HepG2 (cell line): ENCODE measurements around the gene CHMP1A. TPM values are rescaled to one million over a fixed set of nuclear protein-coding genes. Genes with fewer than 3 reads are reported as not detected.

ENCODE experiments used
- BRCA1 ChIP-seq: sonication (generic); formaldehyde crosslinking; IDR thresholded peaks from 2 replicates; pipeline ENCODE4 v1.4.0; 2020; ENCODE audit warnings: missing genetic modification reagents
- ELF3 ChIP-seq: IDR thresholded peaks from 2 replicates; pipeline ENCODE4 v1.6.1; 2016; ENCODE audit warnings: missing genetic modification reagents, missing compliant biosample characterization
- HOXA7 ChIP-seq: sonication (generic); formaldehyde crosslinking; IDR thresholded peaks from 2 replicates; pipeline ENCODE4 v1.8.1; 2022; ENCODE audit warnings: mild to moderate bottlenecking, missing genetic modification reagents, moderate library complexity
- KLF11 ChIP-seq: IDR thresholded peaks from 2 replicates; pipeline ENCODE4 v1.6.1; 2016; ENCODE audit warnings: missing compliant biosample characterization
- KMT2A ChIP-seq: sonication (generic); formaldehyde crosslinking; IDR thresholded peaks from 2 replicates; pipeline ENCODE4 v1.4.0; 2020; ENCODE audit warnings: missing genetic modification reagents
- MIER3 ChIP-seq: IDR thresholded peaks from 2 replicates; pipeline ENCODE4 v1.6.1; 2016; ENCODE audit warnings: missing compliant biosample characterization, borderline replicate concordance
- PITX1 ChIP-seq: sonication (generic); formaldehyde crosslinking; IDR thresholded peaks from 2 replicates; pipeline ENCODE4 v1.5.1; 2020; ENCODE audit warnings: mild to moderate bottlenecking, missing genetic modification reagents
- RBM22 ChIP-seq: fragments of 200-400 bp; formaldehyde crosslinking; optimal IDR thresholded peaks from 2 replicates; pipeline ENCODE3; 2017; ENCODE audit warnings: mild to moderate bottlenecking, low read length, moderate library complexity
- RELA ChIP-seq: sonication (generic); formaldehyde crosslinking; IDR thresholded peaks from 2 replicates; pipeline ENCODE4 v1.4.0; 2020; ENCODE audit warnings: missing genetic modification reagents
- RFX5 ChIP-seq: IDR thresholded peaks from 2 replicates; pipeline ENCODE4 v1.6.1; 2011; ENCODE audit warnings: low read depth, low read length, improper control_type of control experiment
- RORA ChIP-seq: sonication (generic); formaldehyde crosslinking; IDR thresholded peaks from 2 replicates; pipeline ENCODE4 v1.5.0; 2020; ENCODE audit warnings: mild to moderate bottlenecking, missing genetic modification reagents, moderate library complexity
- SP4 ChIP-seq: sonication (generic); formaldehyde crosslinking; IDR thresholded peaks from 2 replicates; pipeline ENCODE4 v1.8.1; 2023; ENCODE audit warnings: mild to moderate bottlenecking, missing genetic modification reagents
- TOPORS ChIP-seq: sonication (generic); formaldehyde crosslinking; IDR thresholded peaks from 2 replicates; pipeline ENCODE4 v1.8.0; 2023; ENCODE audit warnings: mild to moderate bottlenecking, missing genetic modification reagents
- YY1 ChIP-seq: IDR thresholded peaks from 2 replicates; pipeline ENCODE4 v1.6.1; 2011; ENCODE audit warnings: low read length, low read depth, moderate library complexity, mild to moderate bottlenecking; ENCODE audit not compliant: insufficient read depth, insufficient replicate concordance
- ZBTB8A ChIP-seq: sonication (generic); formaldehyde crosslinking; IDR thresholded peaks from 2 replicates; pipeline ENCODE4 v1.4.0; 2020; ENCODE audit warnings: mild to moderate bottlenecking, low read depth, missing genetic modification reagents, borderline replicate concordance
- ZFY ChIP-seq: sonication (generic); formaldehyde crosslinking; IDR thresholded peaks from 2 replicates; pipeline ENCODE4 v1.4.0; 2020; ENCODE audit warnings: missing genetic modification reagents
- ZNF205 ChIP-seq: IDR thresholded peaks from 2 replicates; pipeline ENCODE4 v1.6.1; 2018; ENCODE audit warnings: missing biosample characterization, missing genetic modification reagents
- ZNF225 ChIP-seq: sonication (generic); formaldehyde crosslinking; IDR thresholded peaks from 2 replicates; pipeline ENCODE4 v1.4.0; 2020; ENCODE audit warnings: mild to moderate bottlenecking, missing genetic modification reagents
- ZNF567 ChIP-seq: sonication (generic); formaldehyde crosslinking; IDR thresholded peaks from 2 replicates; pipeline ENCODE4 v1.8.1; 2023; ENCODE audit warnings: mild to moderate bottlenecking, missing genetic modification reagents, borderline replicate concordance
- ZNF839 ChIP-seq: sonication (generic); formaldehyde crosslinking; IDR thresholded peaks from 2 replicates; pipeline ENCODE4 v1.4.0; 2020; ENCODE audit warnings: missing genetic modification reagents, mild to moderate bottlenecking, borderline replicate concordance
- ZSCAN20 ChIP-seq: sonication (generic); formaldehyde crosslinking; IDR thresholded peaks from 2 replicates; pipeline ENCODE4 v1.4.0; 2020; ENCODE audit warnings: missing genetic modification reagents, mild to moderate bottlenecking, borderline replicate concordance
- polyA plus RNA-seq, 8 experiments: library from polyadenylated mRNA; depleted of rRNA in 3 of 8; stranded (reverse) in 7 of 8; unstranded in 1 of 8; fragments of >200 nt; fragmentation: Illumina TruSeq in 4 of 8; extraction: Trizol in 4 of 8; gene quantifications; 2 replicates each; pipeline versions ENCODE4 v1.2.1 to v1.2.3, GENCODE V29; 2011 to 2016; ENCODE audit warnings: low read depth in 4 of 8, missing spikeins in 1 of 8, mixed read lengths in 1 of 8; ENCODE audit not compliant: insufficient read depth in 1 of 8
- total RNA-seq, 5 experiments: library from RNA; depleted of rRNA; stranded (reverse); fragments of >200 nt; fragmentation: Illumina TruSeq; extraction: Trizol; gene quantifications; 2 replicates each; pipeline ENCODE4 v1.2.3, GENCODE V29; 2016; ENCODE audit warnings: low read depth in 1 of 5
- TF ChIP-seq, protein P1 (sequence below): sonication (generic); formaldehyde crosslinking; IDR thresholded peaks from 2 replicates; pipeline ENCODE4 v1.5.1; 2020; ENCODE audit warnings: mild to moderate bottlenecking, moderate library complexity, missing genetic modification reagents
- TF ChIP-seq, protein P2 (sequence below): sonication (generic); formaldehyde crosslinking; IDR thresholded peaks from 2 replicates; pipeline ENCODE4 v1.4.0; 2020; ENCODE audit warnings: missing genetic modification reagents
- TF ChIP-seq, protein P3 (sequence below): sonication (generic); formaldehyde crosslinking; IDR thresholded peaks from 2 replicates; pipeline ENCODE4 v1.4.0; 2020; ENCODE audit warnings: missing genetic modification reagents

The CHMP1A gene
- total and polyA plus RNA-seq, 2 of the 13 experiments (the other 11 are each of a cell fraction or from before 2014, with no cell fraction given): 69.4 to 73.3 TPM

DNA sequence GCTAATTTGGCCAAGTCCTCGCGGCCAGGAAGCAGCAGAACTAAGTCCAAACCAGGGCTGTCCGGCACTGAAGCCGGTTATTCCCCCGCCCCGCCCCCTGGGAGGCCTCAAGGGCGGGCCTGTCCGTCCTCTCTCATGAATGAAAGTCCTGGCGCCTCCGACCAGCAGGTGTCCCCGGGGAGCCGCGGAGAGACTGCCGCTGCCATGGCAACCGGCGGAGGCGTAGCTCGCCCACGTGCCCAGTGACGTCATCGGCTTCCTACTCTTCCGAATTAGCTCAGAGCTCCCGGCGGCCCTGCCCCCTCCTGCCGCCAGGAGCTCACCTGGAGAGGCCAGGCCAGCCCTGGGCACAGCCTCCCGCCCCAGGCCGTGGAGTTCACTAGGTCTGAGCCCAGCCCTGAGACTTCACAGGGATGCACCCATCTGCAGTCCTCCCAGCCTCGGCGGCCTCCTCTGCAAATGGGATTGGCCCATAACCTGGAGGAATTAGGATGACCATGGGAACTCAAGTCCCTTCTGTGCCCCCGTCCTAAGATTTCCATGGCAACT lies 42.7 kb upstream of the CHMP1A start (continued):
- TF ChIP-seq, protein P1, sequence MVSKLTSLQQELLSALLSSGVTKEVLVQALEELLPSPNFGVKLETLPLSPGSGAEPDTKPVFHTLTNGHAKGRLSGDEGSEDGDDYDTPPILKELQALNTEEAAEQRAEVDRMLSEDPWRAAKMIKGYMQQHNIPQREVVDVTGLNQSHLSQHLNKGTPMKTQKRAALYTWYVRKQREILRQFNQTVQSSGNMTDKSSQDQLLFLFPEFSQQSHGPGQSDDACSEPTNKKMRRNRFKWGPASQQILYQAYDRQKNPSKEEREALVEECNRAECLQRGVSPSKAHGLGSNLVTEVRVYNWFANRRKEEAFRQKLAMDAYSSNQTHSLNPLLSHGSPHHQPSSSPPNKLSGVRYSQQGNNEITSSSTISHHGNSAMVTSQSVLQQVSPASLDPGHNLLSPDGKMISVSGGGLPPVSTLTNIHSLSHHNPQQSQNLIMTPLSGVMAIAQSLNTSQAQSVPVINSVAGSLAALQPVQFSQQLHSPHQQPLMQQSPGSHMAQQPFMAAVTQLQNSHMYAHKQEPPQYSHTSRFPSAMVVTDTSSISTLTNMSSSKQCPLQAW (CRISPR knock-in tag): peak; percentile 75
- TF ChIP-seq ZNF205 (no peak), RFX5 (peak; percentile 90), HOXA7 (CRISPR knock-in tag) (no peak), BRCA1 (CRISPR knock-in tag) (no peak), ZBTB8A (CRISPR knock-in tag) (no peak), ZSCAN20 (CRISPR knock-in tag) (peak; percentile 70), TOPORS (CRISPR knock-in tag) (peak; percentile 90; the same call in 1 of the 2 replicates), ZNF567 (CRISPR knock-in tag) (peak; percentile 97), ELF3 (CRISPR knock-in tag) (peak; percentile 80), PITX1 (CRISPR knock-in tag) (peak; percentile 86), RBM22 (peak; percentile 99), KLF11 (CRISPR knock-in tag) (peak; percentile 73), ZNF839 (CRISPR knock-in tag) (peak; percentile 40), KMT2A (CRISPR knock-in tag) (no peak; the same call in 1 of the 2 replicates), RELA (CRISPR knock-in tag) (peak; percentile 37; the same call in 1 of the 2 replicates), MIER3 (CRISPR knock-in tag) (peak; percentile 73; the same call in 1 of the 2 replicates), SP4 (peak; percentile 96), RORA (CRISPR knock-in tag) (no peak), ZFY (CRISPR knock-in tag) (no peak; the same call in 1 of the 2 replicates), ZNF225 (CRISPR knock-in tag) (peak; percentile 29; the same call in 1 of the 2 replicates), YY1 (peak; percentile 77)
- TF ChIP-seq, protein P2, sequence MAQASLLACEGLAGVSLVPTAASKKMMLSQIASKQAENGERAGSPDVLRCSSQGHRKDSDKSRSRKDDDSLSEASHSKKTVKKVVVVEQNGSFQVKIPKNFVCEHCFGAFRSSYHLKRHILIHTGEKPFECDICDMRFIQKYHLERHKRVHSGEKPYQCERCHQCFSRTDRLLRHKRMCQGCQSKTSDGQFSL (CRISPR knock-in tag): peak; percentile 25; the same call in 1 of the 2 replicates
- TF ChIP-seq, protein P3, sequence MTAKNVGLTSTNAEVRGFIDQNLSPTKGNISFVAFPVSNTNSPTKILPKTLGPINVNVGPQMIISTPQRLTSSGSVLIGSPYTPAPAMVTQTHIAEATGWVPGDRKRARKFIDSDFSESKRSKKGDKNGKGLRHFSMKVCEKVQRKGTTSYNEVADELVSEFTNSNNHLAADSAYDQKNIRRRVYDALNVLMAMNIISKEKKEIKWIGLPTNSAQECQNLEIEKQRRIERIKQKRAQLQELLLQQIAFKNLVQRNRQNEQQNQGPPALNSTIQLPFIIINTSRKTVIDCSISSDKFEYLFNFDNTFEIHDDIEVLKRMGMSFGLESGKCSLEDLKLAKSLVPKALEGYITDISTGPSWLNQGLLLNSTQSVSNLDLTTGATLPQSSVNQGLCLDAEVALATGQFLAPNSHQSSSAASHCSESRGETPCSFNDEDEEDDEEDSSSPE (CRISPR knock-in tag): peak; percentile 63; the same call in 1 of the 2 replicates
